ENCODE data around the gene AGBL3.

The AGBL3 gene

DNA sequence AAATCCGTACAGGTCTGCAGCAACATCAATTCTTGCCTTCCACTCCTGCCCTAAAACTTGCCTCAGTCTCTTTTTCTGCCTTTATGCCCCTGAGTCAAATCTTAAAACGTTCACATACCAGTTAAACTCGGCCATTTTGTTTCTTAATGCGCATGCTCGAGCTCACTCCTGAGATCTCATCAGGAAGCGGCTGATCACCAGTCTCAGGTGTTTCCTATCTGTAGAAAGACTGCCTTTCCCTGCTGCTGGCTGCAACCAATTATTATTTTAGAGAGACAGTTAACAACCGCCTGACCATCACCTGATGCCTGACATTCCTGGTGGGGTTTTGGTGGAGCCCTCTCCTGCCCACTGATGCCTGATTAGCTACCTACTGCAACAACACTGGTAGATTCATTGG is 91.3 kb downstream of the AGBL3 start:
- no peak for DNase-seq (ENCODE audit: extremely low spot score)
- ChIA-PET CTCF (no interaction called here), POLR2A (no interaction called here)
- TF ChIP-seq ZNF384 (IDR thresholded peaks at IDR 0.05) = no peak
- TF ChIP-seq TARDBP (IDR thresholded peaks at IDR 0.05) = no peak
- TF ChIP-seq L3MBTL2 (conservative IDR thresholded peaks at IDR 0.05) = no peak
- no peak for TF ChIP-seq FOXM1 (IDR thresholded peaks at IDR 0.05; ENCODE audit: borderline replicate concordance)
- no peak for TF ChIP-seq ARNT (IDR thresholded peaks at IDR 0.05)
- TF ChIP-seq, protein P1, sequence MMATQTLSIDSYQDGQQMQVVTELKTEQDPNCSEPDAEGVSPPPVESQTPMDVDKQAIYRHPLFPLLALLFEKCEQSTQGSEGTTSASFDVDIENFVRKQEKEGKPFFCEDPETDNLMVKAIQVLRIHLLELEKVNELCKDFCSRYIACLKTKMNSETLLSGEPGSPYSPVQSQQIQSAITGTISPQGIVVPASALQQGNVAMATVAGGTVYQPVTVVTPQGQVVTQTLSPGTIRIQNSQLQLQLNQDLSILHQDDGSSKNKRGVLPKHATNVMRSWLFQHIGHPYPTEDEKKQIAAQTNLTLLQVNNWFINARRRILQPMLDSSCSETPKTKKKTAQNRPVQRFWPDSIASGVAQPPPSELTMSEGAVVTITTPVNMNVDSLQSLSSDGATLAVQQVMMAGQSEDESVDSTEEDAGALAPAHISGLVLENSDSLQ (IDR thresholded peaks at IDR 0.05) = no peak
- no peak for TF ChIP-seq HDGF (IDR thresholded peaks at IDR 0.05; ENCODE audit: borderline replicate concordance)
- no peak for TF ChIP-seq ELF4 (IDR thresholded peaks at IDR 0.05)
- TF ChIP-seq SUZ12 (IDR thresholded peaks at IDR 0.05) = no peak
- no peak for TF ChIP-seq SP1 (IDR thresholded peaks at IDR 0.05)
- TF ChIP-seq CTBP1 (IDR thresholded peaks at IDR 0.05; ENCODE audit: borderline replicate concordance) = no peak

DNA sequence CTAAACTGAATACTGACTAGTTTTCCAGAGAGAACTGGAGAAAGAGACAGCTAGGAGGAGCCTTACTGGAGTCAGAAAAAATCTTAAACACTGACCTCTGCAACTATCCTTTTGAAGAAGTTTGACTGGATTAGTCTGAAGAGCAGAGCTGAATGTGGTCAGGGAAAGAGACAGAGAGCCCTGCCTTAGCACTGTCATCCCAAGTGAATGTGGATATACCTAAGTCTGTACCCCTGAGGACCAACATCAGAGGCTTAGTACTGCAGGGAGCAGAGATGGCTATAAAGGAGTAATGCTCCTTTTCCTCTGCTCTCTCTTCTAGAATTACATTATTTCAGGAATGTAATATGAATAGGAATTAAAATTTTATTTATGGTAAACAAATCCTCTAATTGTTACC is 91.7 kb downstream of the AGBL3 start:
- TF ChIP-seq NFRKB (IDR thresholded peaks at IDR 0.05) (no peak), FOXA1 (IDR thresholded peaks at IDR 0.05) (no peak), SP1 (IDR thresholded peaks at IDR 0.05) (no peak), LEF1 (IDR thresholded peaks at IDR 0.05; ENCODE audit: borderline replicate concordance) (no peak), ELF4 (IDR thresholded peaks at IDR 0.05) (no peak), SUZ12 (IDR thresholded peaks at IDR 0.05) (no peak), ZNF384 (IDR thresholded peaks at IDR 0.05) (no peak), BHLHE40 (IDR thresholded peaks at IDR 0.05; ENCODE audit: borderline replicate concordance) (no peak), TARDBP (IDR thresholded peaks at IDR 0.05) (no peak), L3MBTL2 (conservative IDR thresholded peaks at IDR 0.05) (no peak), HDGF (IDR thresholded peaks at IDR 0.05; ENCODE audit: borderline replicate concordance) (no peak), FOXM1 (IDR thresholded peaks at IDR 0.05; ENCODE audit: borderline replicate concordance) (no peak), ARNT (IDR thresholded peaks at IDR 0.05) (no peak), FOXK2 (IDR thresholded peaks at IDR 0.05) (no peak), CTBP1 (IDR thresholded peaks at IDR 0.05; ENCODE audit: borderline replicate concordance) (no peak)
- TF ChIP-seq, protein P1 (IDR thresholded peaks at IDR 0.05) = no peak
- no peak for DNase-seq (ENCODE audit: extremely low spot score)
- POLR2A ChIA-PET = no interaction called here
- CTCF ChIA-PET = no interaction called here

DNA sequence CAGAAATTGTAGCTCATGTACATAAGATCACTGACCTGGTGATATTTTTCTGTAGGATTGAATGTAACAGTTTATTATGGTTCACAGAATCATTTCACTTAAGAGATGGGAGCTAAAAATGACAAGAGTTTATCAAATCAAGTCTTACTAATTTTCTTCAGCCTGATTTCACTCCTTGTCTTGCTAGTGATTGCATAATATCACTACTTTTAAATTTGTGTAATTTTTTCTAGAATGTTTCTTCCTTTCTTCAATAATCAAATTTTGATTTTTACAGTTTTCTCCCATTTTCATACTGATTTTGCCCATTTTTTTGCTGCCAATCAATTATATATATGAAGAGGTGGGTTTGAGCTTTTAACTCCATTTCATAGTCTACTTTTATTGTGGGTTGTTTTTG is 92.8 kb downstream of the AGBL3 start:
- TF ChIP-seq HDGF (IDR thresholded peaks at IDR 0.05; ENCODE audit: borderline replicate concordance) (no peak), ARNT (IDR thresholded peaks at IDR 0.05) (no peak), L3MBTL2 (conservative IDR thresholded peaks at IDR 0.05) (no peak), FOXA1 (IDR thresholded peaks at IDR 0.05) (no peak), LEF1 (IDR thresholded peaks at IDR 0.05; ENCODE audit: borderline replicate concordance) (no peak), SP1 (IDR thresholded peaks at IDR 0.05) (no peak), ZNF384 (IDR thresholded peaks at IDR 0.05) (no peak), BHLHE40 (IDR thresholded peaks at IDR 0.05; ENCODE audit: borderline replicate concordance) (no peak), FOXM1 (IDR thresholded peaks at IDR 0.05; ENCODE audit: borderline replicate concordance) (no peak), SUZ12 (IDR thresholded peaks at IDR 0.05) (no peak), ELF4 (IDR thresholded peaks at IDR 0.05) (no peak), NFRKB (IDR thresholded peaks at IDR 0.05) (no peak), TARDBP (IDR thresholded peaks at IDR 0.05) (no peak), FOXK2 (IDR thresholded peaks at IDR 0.05) (no peak), CTBP1 (IDR thresholded peaks at IDR 0.05; ENCODE audit: borderline replicate concordance) (no peak)
- TF ChIP-seq, protein P1 (IDR thresholded peaks at IDR 0.05) = no peak
- ChIA-PET CTCF (no interaction called here), POLR2A (no interaction called here)
- DNase-seq (ENCODE audit: extremely low spot score) = no peak

DNA sequence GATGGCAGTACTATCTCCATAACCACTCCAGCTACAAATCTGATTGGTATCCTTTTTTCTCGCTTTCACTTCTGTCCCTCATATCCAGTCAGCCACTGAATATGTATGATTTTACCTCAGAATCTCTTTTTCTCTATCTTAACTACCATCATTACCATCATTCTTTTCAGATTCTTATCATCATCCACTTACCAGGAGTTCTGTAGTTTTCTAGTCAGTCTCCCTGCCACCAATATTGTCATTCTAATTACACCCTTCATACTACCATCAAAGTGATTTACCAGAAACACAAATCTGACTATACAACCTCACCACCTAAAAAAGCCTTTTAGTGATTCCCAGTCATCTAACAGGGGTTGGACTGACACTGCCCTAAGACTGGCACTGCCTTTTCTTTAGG is 96.7 kb downstream of the AGBL3 start:
- CTCF ChIA-PET = no interaction called here

DNA sequence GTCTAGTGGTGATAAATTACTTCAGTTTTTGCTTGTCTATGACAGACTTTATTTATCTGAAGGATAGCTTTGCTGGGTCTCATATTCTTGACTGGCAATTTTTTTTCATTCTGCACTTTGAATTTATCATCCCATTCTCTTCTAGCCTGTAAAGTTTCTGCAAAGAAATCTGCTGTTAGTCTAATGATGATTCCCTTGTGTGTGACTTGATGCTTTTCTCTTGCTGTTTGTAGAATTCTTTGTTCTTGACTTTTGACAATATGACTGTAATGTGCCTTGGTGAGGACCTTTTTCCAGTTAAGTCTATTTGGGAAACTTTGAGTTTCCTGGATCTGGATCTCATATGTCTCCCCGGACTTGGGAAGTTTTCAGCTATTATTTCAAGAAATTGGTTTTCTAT is 102.3 kb downstream of the AGBL3 start:
- TF ChIP-seq L3MBTL2 (conservative IDR thresholded peaks at IDR 0.05) (no peak), CTBP1 (IDR thresholded peaks at IDR 0.05; ENCODE audit: borderline replicate concordance) (no peak), ARNT (IDR thresholded peaks at IDR 0.05) (no peak), HDGF (IDR thresholded peaks at IDR 0.05; ENCODE audit: borderline replicate concordance) (no peak), ZNF384 (IDR thresholded peaks at IDR 0.05) (no peak), FOXA1 (IDR thresholded peaks at IDR 0.05) (no peak), SP1 (IDR thresholded peaks at IDR 0.05) (no peak)
- CTCF ChIA-PET = no interaction called here
- DNase-seq (ENCODE audit: extremely low spot score) = no peak
- POLR2A ChIA-PET = no interaction called here

More for the DNA sequence above, 96.7 kb downstream of the AGBL3 start:
- no peak for DNase-seq (ENCODE audit: extremely low spot score)
- POLR2A ChIA-PET = no interaction called here
- TF ChIP-seq FOXM1 (IDR thresholded peaks at IDR 0.05; ENCODE audit: borderline replicate concordance) (no peak), LEF1 (IDR thresholded peaks at IDR 0.05; ENCODE audit: borderline replicate concordance) (no peak), HDGF (IDR thresholded peaks at IDR 0.05; ENCODE audit: borderline replicate concordance) (no peak), BHLHE40 (IDR thresholded peaks at IDR 0.05; ENCODE audit: borderline replicate concordance) (no peak), ARNT (IDR thresholded peaks at IDR 0.05) (no peak), SP1 (IDR thresholded peaks at IDR 0.05) (no peak), FOXA1 (IDR thresholded peaks at IDR 0.05) (no peak), TARDBP (IDR thresholded peaks at IDR 0.05) (no peak), SUZ12 (IDR thresholded peaks at IDR 0.05) (no peak), FOXK2 (IDR thresholded peaks at IDR 0.05) (no peak)

DNA sequence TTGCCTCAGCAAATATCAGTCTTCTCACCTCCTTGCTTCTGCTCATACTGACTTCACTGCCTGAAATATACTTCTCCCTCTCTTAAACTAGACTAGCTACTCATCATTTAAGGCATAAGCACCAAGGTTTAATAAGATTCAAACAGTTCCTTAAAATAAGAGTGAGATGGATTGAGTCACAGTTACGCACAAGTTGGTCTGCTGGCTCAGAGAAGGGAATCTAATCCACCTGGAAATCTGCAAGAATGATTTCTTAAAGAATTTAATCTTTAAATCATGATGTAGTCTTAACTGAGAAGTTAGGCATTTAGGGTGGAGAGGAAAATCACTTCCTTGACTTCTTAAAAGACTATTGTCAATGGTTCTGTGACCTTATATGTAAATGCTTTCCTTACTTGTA is 105.4 kb downstream of the AGBL3 start:
- POLR2A ChIA-PET = no interaction called here
- DNase-seq (ENCODE audit: extremely low spot score) = no peak
- CTCF ChIA-PET = no interaction called here
- TF ChIP-seq BHLHE40 (IDR thresholded peaks at IDR 0.05; ENCODE audit: borderline replicate concordance) (no peak), NFRKB (IDR thresholded peaks at IDR 0.05) (no peak), CTBP1 (IDR thresholded peaks at IDR 0.05; ENCODE audit: borderline replicate concordance) (no peak), FOXA1 (IDR thresholded peaks at IDR 0.05) (no peak), ARNT (IDR thresholded peaks at IDR 0.05) (no peak), SP1 (IDR thresholded peaks at IDR 0.05) (no peak), TARDBP (IDR thresholded peaks at IDR 0.05) (no peak), FOXK2 (IDR thresholded peaks at IDR 0.05) (no peak), FOXM1 (IDR thresholded peaks at IDR 0.05; ENCODE audit: borderline replicate concordance) (no peak), SUZ12 (IDR thresholded peaks at IDR 0.05) (no peak), L3MBTL2 (conservative IDR thresholded peaks at IDR 0.05) (no peak), LEF1 (IDR thresholded peaks at IDR 0.05; ENCODE audit: borderline replicate concordance) (no peak), ELF4 (IDR thresholded peaks at IDR 0.05) (no peak)
- TF ChIP-seq, protein P1 (IDR thresholded peaks at IDR 0.05) = no peak

Data from HEK293T (cell line).